LHCN-M2 (cell line): ENCODE results near the gene MRM1. TPM values are rescaled to one million over a fixed set of nuclear protein-coding genes. Genes with fewer than 3 reads are reported as not detected.

Experiments
- DNase-seq: peaks from one replicate; pipeline ENCODE4 v3.0.0-alpha.2; 2012; ENCODE audit warnings: low read depth
- total RNA-seq: library from RNA; depleted of rRNA; stranded (reverse); fragments of >200 nt; gene quantifications from 2 replicates; pipeline ENCODE4 v1.2.3, GENCODE V29; 2014; rRNA removed

MRM1 gene
- total RNA-seq, 1 experiment from 2014 or later = 10.8 TPM

- no peak for DNase-seq
These were observed 29.6 kb downstream of the MRM1 start for GRCh38 chr17:36631022-36631421.

- DNase-seq = no peak
These were observed 31.8 kb downstream of the MRM1 start for GRCh38 chr17:36632916-36633771.

GRCh38 chr17:36640346-36640745 lies 39.0 kb downstream of the MRM1 start:
- DNase-seq = no peak

GRCh38 chr17:36640836-36641235 lies 39.5 kb downstream of the MRM1 start:
- DNase-seq = no peak

GRCh38 chr17:36641331-36641876 lies 40.0 kb downstream of the MRM1 start:
- DNase-seq = no peak

GRCh38 chr17:36641877-36642845 lies 40.8 kb downstream of the MRM1 start:
- DNase-seq = no peak

- no peak for DNase-seq
These were observed 41.8 kb downstream of the MRM1 start for GRCh38 chr17:36643086-36643685.

GRCh38 chr17:36645422-36645821 lies 44.0 kb downstream of the MRM1 start:
- no peak for DNase-seq

- DNase-seq = no peak
These were observed 46.3 kb downstream of the MRM1 start for GRCh38 chr17:36647636-36648035.

- no peak for DNase-seq
These were observed 48.9 kb downstream of the MRM1 start for GRCh38 chr17:36650096-36650775.

GRCh38 chr17:36653374-36653773 lies 52.0 kb downstream of the MRM1 start:
- no peak for DNase-seq

GRCh38 chr17:36653856-36654255 lies 52.5 kb downstream of the MRM1 start:
- DNase-seq = no peak

GRCh38 chr17:36655726-36656125 lies 54.3 kb downstream of the MRM1 start:
- no peak for DNase-seq

GRCh38 chr17:36657390-36657762 lies 56.0 kb downstream of the MRM1 start:
- DNase-seq = no peak

GRCh38 chr17:36657763-36658490 lies 56.5 kb downstream of the MRM1 start:
- no peak for DNase-seq

Other genes starting within 250 kb of the MRM1 start
- gene TBC1D3H, start 213.1 kb upstream of the MRM1 start, total RNA-seq = not detected in 2 replicates
- gene ZNHIT3, start 114.9 kb upstream of the MRM1 start, total RNA-seq = 42.8 and 51.3 TPM in 2 replicates
- 63.0 and 66.8 TPM in 2 replicates for gene MYO19, start 66.7 kb upstream of the MRM1 start, total RNA-seq
- gene PIGW, start 66.6 kb upstream of the MRM1 start, total RNA-seq = 11.1 and 12.5 TPM in 2 replicates
- 44.2 and 60.1 TPM in 2 replicates for gene GGNBP2, start 56.7 kb upstream of the MRM1 start, total RNA-seq
- gene DHRS11, start 9.7 kb upstream of the MRM1 start, total RNA-seq = 8.7 and 9.3 TPM in 2 replicates